Measurements from ENCODE around the gene IL37. TPM values are rescaled to one million over a fixed set of nuclear protein-coding genes. Genes with fewer than 3 reads are reported as not detected.

The IL37 gene
- total RNA-seq, 4 donors from 2014 or later, result 1.1 to 2.6 TPM; not detected in 2

DNA sequence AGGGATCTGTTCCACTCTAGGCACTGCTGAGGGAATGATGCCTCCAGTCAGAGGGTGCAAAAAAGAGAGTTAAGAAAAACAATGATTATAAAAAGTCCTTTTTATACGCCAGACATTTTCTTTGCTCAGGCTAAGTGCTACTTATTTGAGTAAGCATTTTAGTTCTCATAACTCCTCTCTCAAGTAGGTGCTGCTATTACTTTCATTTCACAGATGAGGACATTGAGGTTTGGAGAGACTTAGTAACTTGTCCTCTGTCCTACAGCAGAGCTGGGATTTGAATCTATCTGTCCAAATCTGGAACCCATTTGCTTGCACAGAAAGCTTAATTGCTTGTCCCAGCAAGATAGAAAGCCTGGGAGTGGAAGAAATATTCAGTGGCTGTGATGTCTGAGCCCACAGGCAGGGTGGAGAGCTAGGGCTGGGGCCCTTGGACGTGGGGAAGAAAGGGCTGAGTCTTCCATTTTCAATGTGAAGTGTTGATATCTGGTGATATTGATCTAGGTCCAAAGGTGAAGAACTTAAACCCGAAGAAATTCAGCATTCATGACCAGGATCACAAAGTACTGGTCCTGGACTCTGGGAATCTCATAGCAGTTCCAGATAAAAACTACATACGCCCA is 5.8 kb downstream of the IL37 start:
- in situ Hi-C loops (cut with MboI; ENCODE audit: low pct_ligation_motif_present in 1 of 4, low pct_unique_long_range_greater_than_20kb in 1 of 4, low sequenced_read_pairs in 3 of 4), result no loop called here
- Histone ChIP-seq H3K4me3 (no peak overlapping the region), H3K36me3 (no peaks in the 10 kb centered on the region), H3K27ac (no peak overlapping the region), H3K27me3 (no peaks in the 10 kb centered on the region), H3K4me1 (peaks cover 0 to 8% (median 2%) of the 10 kb centered on the region in 4 donors), H3K9me3 (no peaks in the 10 kb centered on the region)
- 77 to 87% methylated on average over 3 to 4 of the region's 4 CpGs for WGBS, 2 donors (ENCODE audit: low coverage in 1 of 2)
- DNase-seq, result no peak
- no peak for TF ChIP-seq POLR2AphosphoS5 (IDR thresholded peaks at IDR 0.05)
- no peak for TF ChIP-seq POLR2A (IDR thresholded peaks at IDR 0.05)
- TF ChIP-seq CTCF (IDR thresholded peaks at IDR 0.05), result no peak
- TF ChIP-seq EP300 (IDR thresholded peaks at IDR 0.05; ENCODE audit: low read depth), result no peak
- intact Hi-C loops (cut with DNase I; ENCODE audit: low total_unique reads), result loop anchor here (1.0 kb wide), 1 partner anchor 31 kb away; no protein-coding TSS in a partner anchor

GRCh38 chr2:112917856-112918255 is 6.9 kb downstream of the IL37 start:
- TF ChIP-seq EP300 (IDR thresholded peaks at IDR 0.05; ENCODE audit: low read depth) (no peak), CTCF (IDR thresholded peaks at IDR 0.05) (no peak)
- H3K36me3 ChIP-seq, result no peaks in the 10 kb centered on the region

GRCh38 chr2:112918256-112918655 is 7.3 kb downstream of the IL37 start:
- DNase-seq, result no peak
- Histone ChIP-seq H3K4me1 (peaks cover 0 to 11% (median 7%) of the 10 kb centered on the region in 4 donors), H3K36me3 (no peaks in the 10 kb centered on the region), H3K27me3 (no peaks in the 10 kb centered on the region), H3K4me3 (no peak overlapping the region), H3K9me3 (no peaks in the 10 kb centered on the region), H3K27ac (no peak overlapping the region)
- WGBS, 2 donors (ENCODE audit: low coverage in 1 of 2), result 90 to 92% methylated on average over 2 to 4 of the region's 4 CpGs
- intact Hi-C loops (cut with DNase I; ENCODE audit: low total_unique reads), result no loop called here
- in situ Hi-C loops (cut with MboI; ENCODE audit: low pct_ligation_motif_present in 1 of 4, low pct_unique_long_range_greater_than_20kb in 1 of 4, low sequenced_read_pairs in 3 of 4), result no loop called here
- TF ChIP-seq EP300 (IDR thresholded peaks at IDR 0.05; ENCODE audit: low read depth) (no peak), CTCF (IDR thresholded peaks at IDR 0.05) (no peak), POLR2A (IDR thresholded peaks at IDR 0.05) (no peak), POLR2AphosphoS5 (IDR thresholded peaks at IDR 0.05) (no peak)

More at GRCh38 chr2:112917856-112918255, 6.9 kb downstream of the IL37 start:
- 50 to 87% methylated on average over 1 to 5 of the region's 5 CpGs for WGBS, 2 donors (ENCODE audit: low coverage in 1 of 2)
- Histone ChIP-seq H3K4me3 (no peak overlapping the region), H3K27ac (no peak overlapping the region), H3K27me3 (no peaks in the 10 kb centered on the region), H3K4me1 (peaks cover 0 to 11% (median 7%) of the 10 kb centered on the region in 4 donors), H3K9me3 (no peaks in the 10 kb centered on the region)
- intact Hi-C loops (cut with DNase I; ENCODE audit: low total_unique reads) (no loop called here), in situ Hi-C loops (cut with MboI; ENCODE audit: low pct_ligation_motif_present in 1 of 4, low pct_unique_long_range_greater_than_20kb in 1 of 4, low sequenced_read_pairs in 3 of 4) (no loop called here)
- no peak for DNase-seq

GRCh38 chr2:112919086-112919485 is 8.1 kb downstream of the IL37 start:
- Histone ChIP-seq H3K9me3 (no peaks in the 10 kb centered on the region), H3K27me3 (no peaks in the 10 kb centered on the region), H3K4me3 (no peak overlapping the region), H3K36me3 (no peaks in the 10 kb centered on the region), H3K27ac (no peak overlapping the region), H3K4me1 (peaks cover 0 to 19% (median 10%) of the 10 kb centered on the region in 4 donors)
- TF ChIP-seq CTCF (IDR thresholded peaks at IDR 0.05) (no peak), EP300 (IDR thresholded peaks at IDR 0.05; ENCODE audit: low read depth) (no peak)
- in situ Hi-C loops (cut with MboI; ENCODE audit: low pct_ligation_motif_present in 1 of 4, low pct_unique_long_range_greater_than_20kb in 1 of 4, low sequenced_read_pairs in 3 of 4), result no loop called here
- 71 to 88% methylated on average over 1 of the region's 1 CpG for WGBS, 2 donors (ENCODE audit: low coverage in 1 of 2)
- intact Hi-C loops (cut with DNase I; ENCODE audit: low total_unique reads), result no loop called here
- DNase-seq, result no peak
